GM19395 (cell line): ENCODE results near the gene FAT1.

Experiments
- ATAC-seq: cut with Tn5 transposase; IDR thresholded peaks from one replicate; pipeline ENCODE4 v1.9.1; 2021; ENCODE audit warnings: mild to moderate bottlenecking, moderate library complexity; ENCODE audit not compliant: unreplicated experiment

FAT1 gene

GRCh38 chr4:186581421-186581820 lies 142.2 kb downstream of the FAT1 start:
- no peak for ATAC-seq

GRCh38 chr4:186580669-186581068 lies 143.0 kb downstream of the FAT1 start:
- no peak for ATAC-seq

GRCh38 chr4:186570193-186570996 lies 153.3 kb downstream of the FAT1 start:
- ATAC-seq, result no peak

GRCh38 chr4:186569533-186570192 lies 154.0 kb downstream of the FAT1 start:
- no peak for ATAC-seq

GRCh38 chr4:186566068-186566467 lies 157.6 kb downstream of the FAT1 start:
- ATAC-seq, result no peak

GRCh38 chr4:186563761-186564160 lies 159.9 kb downstream of the FAT1 start:
- ATAC-seq, result no peak

GRCh38 chr4:186561748-186562147 lies 161.9 kb downstream of the FAT1 start:
- ATAC-seq, result no peak

- no peak for ATAC-seq
These were observed 163.0 kb downstream of the FAT1 start for GRCh38 chr4:186560647-186561046.

- no peak for ATAC-seq
These were observed 166.2 kb downstream of the FAT1 start for GRCh38 chr4:186557486-186557885.

GRCh38 chr4:186557061-186557460 lies 166.6 kb downstream of the FAT1 start:
- no peak for ATAC-seq

GRCh38 chr4:186554914-186555827 lies 168.5 kb downstream of the FAT1 start, which contains the start of gene MTNR1A:
MTNR1A (minus strand) TSS chr4:186555567; CDS start chr4:186555365, 202 bp downstream.
- no peak for ATAC-seq

- ATAC-seq, result no peak
These were observed 169.1 kb downstream of the FAT1 start for GRCh38 chr4:186554539-186554913.

GRCh38 chr4:186553717-186554116 lies 169.9 kb downstream of the FAT1 start:
- ATAC-seq, result no peak

- ATAC-seq, result no peak
These were observed 171.8 kb downstream of the FAT1 start for GRCh38 chr4:186551849-186552248.

GRCh38 chr4:186545436-186545835 lies 178.2 kb downstream of the FAT1 start:
- no peak for ATAC-seq

- ATAC-seq, result no peak
These were observed 180.4 kb downstream of the FAT1 start for GRCh38 chr4:186543206-186543605.

GRCh38 chr4:186541801-186542200 lies 181.9 kb downstream of the FAT1 start:
- no peak for ATAC-seq

GRCh38 chr4:186537843-186538521 lies 185.7 kb downstream of the FAT1 start:
- no peak for ATAC-seq
